ENCODE data around the gene C1orf35. TPM values are rescaled to one million over a fixed set of nuclear protein-coding genes. Genes with fewer than 3 reads are reported as not detected.

Gene C1orf35
- total and polyA plus RNA-seq, 9 of the 15 experiments (the other 6 are each of a cell fraction or from before 2014, with no cell fraction given), result 3.2 to 48.7 (median 12.5) TPM

GRCh38 chr1:228075801-228076271, 27.3 kb downstream of the C1orf35 start:
- peaks cover 0 to 24% of the 10 kb centered on the region in 2 experiments; a peak in 3 of 5 replicates for H3K27me3 ChIP-seq (ENCODE audit: control insufficient read depth in 2 of 2, insufficient read depth in 2 of 2, low read length in 2 of 2)
- ChIA-PET POLR2A (interaction anchor here (1.3 kb wide), 1 partner anchor 9 kb away, joined by 4 read pairs; no protein-coding TSS in a partner anchor), CTCF (ENCODE audit: low intra/inter-chr PET ratio) (no interaction called here)
- no peak for DNase-seq (ENCODE audit: extremely low read depth in 1 of 4, low spot score in 3 of 4)
- no peak overlapping the region for H3K4me3 ChIP-seq
- no peaks in the 10 kb centered on the region for H3K9me3 ChIP-seq (replicated peaks; ENCODE audit: control insufficient read depth, insufficient read depth, low read depth, low read length)
- no peaks in the 10 kb centered on the region for H3K9me1 ChIP-seq (ENCODE audit: control insufficient read depth, insufficient read depth, low read length)
- H3K4me2 ChIP-seq (ENCODE audit: insufficient read depth, low read length), result no peak overlapping the region
- in situ Hi-C loops (cut with MboI) (no loop called here), intact Hi-C loops (cut with micrococcal nuclease) (loop anchor here (5.0 kb wide), 1 partner anchor 314 kb away; no protein-coding TSS in a partner anchor)
- no peak overlapping the region for H3K9ac ChIP-seq (ENCODE audit: insufficient read depth in 1 of 2, low read depth in 2 of 2, low read length in 2 of 2)
- TF ChIP-seq POLR2G (IDR thresholded peaks at IDR 0.05; ENCODE audit: low read depth, low read length), result peak; percentile 19; the same call in 1 of the 2 replicates
- TF ChIP-seq CBX8 (IDR thresholded peaks at IDR 0.05; ENCODE audit: borderline replicate concordance, extremely low read depth, low read depth, low read length, poor library complexity, severe bottlenecking), result no peak
- TF ChIP-seq SNIP1 (IDR thresholded peaks at IDR 0.05; ENCODE audit: low read depth), result no peak
- TF ChIP-seq PKNOX1 (IDR thresholded peaks at IDR 0.05), result no peak
- FAIRE-seq, result no peak
- no TSS peak for BruUV-seq (replicated peaks)
- peaks cover 4% of the 10 kb centered on the region; the same call in 2 of the 3 replicates for H3K79me2 ChIP-seq (ENCODE audit: control insufficient read depth, insufficient read depth, low read length)
- no peak for ATAC-seq
- peaks cover 38% of the 10 kb centered on the region for H4K20me1 ChIP-seq (replicated peaks; ENCODE audit: control insufficient read depth, insufficient read depth, low read length)
- 9% methylated on average over 9 of the region's 9 CpGs for WGBS (ENCODE audit: insufficient coverage, low coverage, missing lambda C conversion rate)
- no peaks in the 10 kb centered on the region; the same call in 2 of the 3 replicates for H3K36me3 ChIP-seq (ENCODE audit: control insufficient read depth, insufficient read depth, low read length)
- H2AFZ ChIP-seq (ENCODE audit: low read depth, low read length), result no peak overlapping the region
- peaks cover 0 to 36% of the 10 kb centered on the region in 2 experiments; a peak in 2 of 5 replicates for H3K4me1 ChIP-seq (replicated peaks in 1 of 2; ENCODE audit: control insufficient read depth in 2 of 2, insufficient read depth in 2 of 2, low read length in 2 of 2)
- H3K27ac ChIP-seq (ENCODE audit: extremely low read depth, low read depth, low read length), result no peak overlapping the region
